ENCODE measurements around the gene SEMA5B. TPM values are rescaled to one million over a fixed set of nuclear protein-coding genes. Genes with fewer than 3 reads are reported as not detected.

Gene SEMA5B
- total RNA-seq, 1 experiment from 2014 or later: 0.04 TPM

- CTCF ChIA-PET: no interaction called here
- Histone ChIP-seq H3K9me2 (replicated peaks; ENCODE audit: low read length) (no peaks in the 10 kb centered on the region), H3K36me3 (ENCODE audit: low read depth, low read length) (no peaks in the 10 kb centered on the region), H2AFZ (ENCODE audit: low read length) (no peak overlapping the region), H3K27me3 (ENCODE audit: low read length) (no peaks in the 10 kb centered on the region), H3F3A (ENCODE audit: low read length, unreplicated experiment) (no peaks in the 10 kb centered on the region), H3K4me2 (ENCODE audit: low read length) (no peak overlapping the region), H3K9me3 (ENCODE audit: low read length) (no peaks in the 10 kb centered on the region), H3K9ac (ENCODE audit: low read length) (no peak overlapping the region), H3K4me3 (ENCODE audit: low read length) (no peak overlapping the region), H3K79me2 (ENCODE audit: low read length) (no peaks in the 10 kb centered on the region), H3K27ac (ENCODE audit: low read length) (no peak overlapping the region), H4K20me1 (ENCODE audit: low read length) (no peaks in the 10 kb centered on the region), H3K4me1 (ENCODE audit: insufficient read depth, low read length) (peaks cover 19% of the 10 kb centered on the region)
- ATAC-seq (no peak), DNase-seq (peak; percentile 39)
- TF ChIP-seq CTCF (conservative IDR thresholded peaks at IDR 0.05; ENCODE audit: low read depth, low read length) (no peak), EZH2 (IDR thresholded peaks at IDR 0.05; ENCODE audit: low read length, unreplicated experiment) (no peak), EZH2phosphoT487 (IDR thresholded peaks at IDR 0.05; ENCODE audit: borderline replicate concordance, low read length) (no peak)
- POLR2A ChIA-PET (ENCODE audit: unreplicated experiment): no interaction called here
- intact Hi-C loops (cut with micrococcal nuclease): no loop called here
- BruUV-seq (replicated peaks): no TSS peak
Observed at GRCh38 chr3:122890077-122890719, 137.4 kb downstream of the SEMA5B start.

- H3K79me2 ChIP-seq (ENCODE audit: low read length): no peaks in the 10 kb centered on the region
- no peaks in the 10 kb centered on the region for H3K9me2 ChIP-seq (replicated peaks; ENCODE audit: low read length)
- no TSS peak for BruUV-seq (replicated peaks)
- H3K9me3 ChIP-seq (ENCODE audit: low read length): no peaks in the 10 kb centered on the region
- TF ChIP-seq EZH2 (IDR thresholded peaks at IDR 0.05; ENCODE audit: low read length, unreplicated experiment) (no peak), EZH2phosphoT487 (IDR thresholded peaks at IDR 0.05; ENCODE audit: borderline replicate concordance, low read length) (no peak), CTCF (conservative IDR thresholded peaks at IDR 0.05; ENCODE audit: low read depth, low read length) (no peak)
- H3K36me3 ChIP-seq (ENCODE audit: low read depth, low read length): no peaks in the 10 kb centered on the region
- ChIA-PET POLR2A (ENCODE audit: unreplicated experiment) (no interaction called here), CTCF (no interaction called here)
- no peak overlapping the region for H3K27ac ChIP-seq (ENCODE audit: low read length)
- H4K20me1 ChIP-seq (ENCODE audit: low read length): no peaks in the 10 kb centered on the region
- ATAC-seq (no peak), DNase-seq (no peak)
- H2AFZ ChIP-seq (ENCODE audit: low read length): no peak overlapping the region
- no peaks in the 10 kb centered on the region; the same call in 1 of the 2 replicates for H3K4me1 ChIP-seq (ENCODE audit: insufficient read depth, low read length)
- intact Hi-C loops (cut with micrococcal nuclease): no loop called here
- H3K4me2 ChIP-seq (ENCODE audit: low read length): no peak overlapping the region
- no peaks in the 10 kb centered on the region for H3F3A ChIP-seq (ENCODE audit: low read length, unreplicated experiment)
- no peaks in the 10 kb centered on the region for H3K27me3 ChIP-seq (ENCODE audit: low read length)
- no peak overlapping the region for H3K9ac ChIP-seq (ENCODE audit: low read length)
- H3K4me3 ChIP-seq (ENCODE audit: low read length): no peak overlapping the region
Observed at GRCh38 chr3:122886946-122887345, 140.6 kb downstream of the SEMA5B start.

- BruUV-seq (replicated peaks): no TSS peak
- Histone ChIP-seq H3K4me3 (ENCODE audit: low read length) (no peak overlapping the region), H3K4me2 (ENCODE audit: low read length) (no peak overlapping the region), H3K27ac (ENCODE audit: low read length) (no peak overlapping the region), H3K79me2 (ENCODE audit: low read length) (no peaks in the 10 kb centered on the region), H3K9me2 (replicated peaks; ENCODE audit: low read length) (no peaks in the 10 kb centered on the region), H3F3A (ENCODE audit: low read length, unreplicated experiment) (no peaks in the 10 kb centered on the region), H3K9me3 (ENCODE audit: low read length) (no peaks in the 10 kb centered on the region), H3K9ac (ENCODE audit: low read length) (no peak overlapping the region), H3K4me1 (ENCODE audit: insufficient read depth, low read length) (no peaks in the 10 kb centered on the region; the same call in 1 of the 2 replicates), H3K36me3 (ENCODE audit: low read depth, low read length) (no peaks in the 10 kb centered on the region), H3K27me3 (ENCODE audit: low read length) (no peaks in the 10 kb centered on the region), H2AFZ (ENCODE audit: low read length) (no peak overlapping the region), H4K20me1 (ENCODE audit: low read length) (no peaks in the 10 kb centered on the region)
- ChIA-PET POLR2A (ENCODE audit: unreplicated experiment) (no interaction called here), CTCF (no interaction called here)
- ATAC-seq (no peak), DNase-seq (no peak)
- no peak for TF ChIP-seq EZH2 (IDR thresholded peaks at IDR 0.05; ENCODE audit: low read length, unreplicated experiment)
- TF ChIP-seq CTCF (conservative IDR thresholded peaks at IDR 0.05; ENCODE audit: low read depth, low read length): no peak
- no peak for TF ChIP-seq EZH2phosphoT487 (IDR thresholded peaks at IDR 0.05; ENCODE audit: borderline replicate concordance, low read length)
- intact Hi-C loops (cut with micrococcal nuclease): no loop called here
Observed at GRCh38 chr3:122886251-122886650, 141.3 kb downstream of the SEMA5B start.

Measured in PC-3 (cell line).